GM23338 (cell line): ENCODE data around the gene MPEG1.

Experiments used
- CREB1 ChIP-seq: fragments of 250-450 bp; sonication (Bioruptor Pico); IDR thresholded peaks from 2 replicates; pipeline ENCODE4 v1.5.0; 2020; ENCODE audit warnings: low read depth, mild to moderate bottlenecking, moderate library complexity
- CTCF ChIP-seq, 2 experiments: fragments of 200-600 bp in 1 of 2; sonication (generic) in 1 of 2; conservative IDR thresholded peaks; 2 replicates each; pipeline versions ENCODE4 v1.5.1 to v1.6.1; 2016 to 2017; ENCODE audit warnings: antibody characterized with exemption in 2 of 2, low read depth in 2 of 2, mild to moderate bottlenecking in 2 of 2, moderate library complexity in 1 of 2
- ETS1 ChIP-seq: IDR thresholded peaks from 2 replicates; pipeline ENCODE4 v1.6.1; 2016; ENCODE audit warnings: antibody characterized with exemption
- EZH2 ChIP-seq: fragments of 200-600 bp; sonication (generic); IDR thresholded peaks from one replicate; pipeline ENCODE4 v1.8.0; 2017; ENCODE audit warnings: antibody characterized with exemption, mild to moderate bottlenecking, low read depth; ENCODE audit not compliant: unreplicated experiment
- EZH2phosphoT487 ChIP-seq: fragments of 200-600 bp; sonication (generic); IDR thresholded peaks from one replicate; pipeline ENCODE4 v1.8.1; 2018; ENCODE audit warnings: antibody characterized with exemption; ENCODE audit not compliant: unreplicated experiment
- JUNB ChIP-seq: IDR thresholded peaks from one replicate; pipeline ENCODE4 v1.6.1; 2016; ENCODE audit warnings: antibody characterized with exemption; ENCODE audit not compliant: unreplicated experiment
- NANOG ChIP-seq: IDR thresholded peaks from 2 replicates; pipeline ENCODE4 v1.6.1; 2016; ENCODE audit warnings: antibody characterized with exemption, borderline replicate concordance
- POLR2AphosphoS5 ChIP-seq: IDR thresholded peaks from 2 replicates; pipeline ENCODE4 v1.6.1; 2016; ENCODE audit warnings: antibody characterized with exemption, low read depth
- REST ChIP-seq: IDR thresholded peaks from one replicate; pipeline ENCODE4 v1.6.1; 2018; ENCODE audit warnings: antibody characterized with exemption; ENCODE audit not compliant: unreplicated experiment
- STAT1 ChIP-seq: IDR thresholded peaks from one replicate; pipeline ENCODE4 v1.6.1; 2016; ENCODE audit warnings: antibody characterized with exemption; ENCODE audit not compliant: unreplicated experiment
- ZNF114 ChIP-seq: fragments of 250-450 bp; sonication (Bioruptor Pico); IDR thresholded peaks from 2 replicates; pipeline ENCODE4 v1.5.0; 2020; ENCODE audit warnings: mild to moderate bottlenecking, moderate library complexity

- no peak for TF ChIP-seq CTCF (conservative IDR thresholded peaks at IDR 0.05; ENCODE audit: low read depth in 2 of 2)
- no peak for TF ChIP-seq EZH2phosphoT487
- no peak for TF ChIP-seq POLR2AphosphoS5
- no peak for TF ChIP-seq EZH2
- TF ChIP-seq CREB1, result no peak
- no peak for TF ChIP-seq ETS1
- TF ChIP-seq REST, result no peak
- no peak for TF ChIP-seq NANOG
- TF ChIP-seq JUNB, result no peak
- TF ChIP-seq STAT1, result no peak
- TF ChIP-seq ZNF114 (CRISPR knock-in tag), result no peak
These were observed 1.6 kb upstream of the MPEG1 start for GRCh38 chr11:59214141-59214893.
